T-helper 2 cell (primary cell): ENCODE measurements around the gene MAML2.

Experiments
- DNase-seq, 5 experiments: peaks; one replicate each; pipeline versions ENCODE4 v3.0.0 to v3.0.0-alpha.2; 2012 to 2022

The MAML2 gene

GRCh38 chr11:95933594-95933993, 409.4 kb downstream of the MAML2 start:
- no peak for DNase-seq

DNA sequence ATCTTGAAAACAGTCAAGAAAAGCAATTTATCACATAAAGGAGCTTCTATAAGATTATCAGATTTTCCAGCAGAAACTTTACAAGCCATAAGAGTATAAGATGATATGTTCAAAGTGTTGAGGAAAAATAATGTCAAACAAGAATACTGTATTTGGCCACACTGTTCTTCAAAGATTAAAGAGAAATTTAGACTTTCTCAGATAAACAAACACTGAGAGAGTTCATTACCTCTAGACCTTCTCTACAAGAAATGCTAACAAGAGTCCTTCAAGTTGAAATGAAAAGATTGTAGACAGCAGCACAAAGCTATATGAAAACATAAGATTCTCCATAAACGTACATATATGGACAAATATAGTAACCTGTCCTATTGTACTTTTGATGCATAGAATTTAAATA, 411.1 kb downstream of the MAML2 start:
- no peak for DNase-seq

DNA sequence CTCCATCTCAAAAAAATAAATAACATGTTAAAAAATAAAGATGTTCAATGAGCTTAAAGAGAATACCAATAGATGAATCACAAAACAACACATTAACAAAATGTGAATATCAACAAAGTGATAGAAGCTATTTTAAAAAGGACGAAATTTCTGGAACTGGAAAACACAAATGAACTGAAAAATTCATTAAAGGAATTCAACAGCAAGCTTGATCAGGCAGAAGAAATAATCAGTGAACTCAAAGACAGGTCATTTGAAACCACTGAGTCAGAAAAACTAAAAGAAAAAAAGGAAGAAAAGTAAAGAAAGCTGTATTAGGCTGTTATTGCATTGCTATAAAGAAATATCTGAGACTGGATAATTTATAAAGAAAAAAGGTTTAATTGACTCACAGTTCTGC, 412.0 kb downstream of the MAML2 start:
- no peak for DNase-seq

- no peak for DNase-seq
These were observed 416.3 kb downstream of the MAML2 start for GRCh38 chr11:95926726-95927125.
